GM19193 (cell line): ENCODE data around the gene FOXP1.

ENCODE experiments used
- POLR2A ChIP-seq: IDR thresholded peaks from 4 replicates; pipeline ENCODE4 v1.6.1; 2011; ENCODE audit not compliant: insufficient read depth, insufficient read length; ENCODE audit errors: extremely low read depth

FOXP1 gene

GRCh38 chr3:71152892-71153265 lies 430.6 kb downstream of the FOXP1 start:
- no peak for TF ChIP-seq POLR2A

GRCh38 chr3:71152039-71152891 lies 431.3 kb downstream of the FOXP1 start:
- TF ChIP-seq POLR2A = no peak

- no peak for TF ChIP-seq POLR2A
Observed at GRCh38 chr3:71149959-71150954, 433.3 kb downstream of the FOXP1 start.

DNA sequence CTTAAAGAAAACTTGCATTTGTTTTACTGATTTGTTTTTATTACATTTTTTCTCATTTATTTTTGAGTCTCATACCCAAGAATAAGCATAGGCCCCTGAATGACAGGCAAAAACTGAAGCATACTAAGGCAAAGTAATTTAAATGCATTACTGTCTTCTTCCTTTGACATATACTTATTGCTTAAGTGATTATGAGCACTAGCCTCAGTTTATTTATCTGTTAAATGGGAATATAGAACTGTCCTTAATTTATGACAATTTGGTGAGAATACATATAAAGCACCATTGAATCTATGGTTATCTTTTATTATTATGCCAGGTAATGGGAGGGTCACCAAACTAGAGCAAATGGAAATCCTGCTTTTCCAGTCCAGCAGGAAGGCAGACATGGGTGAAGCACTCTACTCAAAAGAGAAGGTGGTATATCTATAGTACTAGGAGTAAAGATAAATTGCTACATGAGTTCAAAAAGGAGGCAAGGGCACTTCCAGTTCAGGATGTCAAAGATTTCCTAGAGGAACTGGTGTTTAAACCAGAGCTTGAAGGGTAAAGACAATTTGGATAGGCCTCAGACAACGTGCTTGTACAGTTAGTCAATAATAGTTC lies 435.0 kb downstream of the FOXP1 start:
- no peak for TF ChIP-seq POLR2A

DNA sequence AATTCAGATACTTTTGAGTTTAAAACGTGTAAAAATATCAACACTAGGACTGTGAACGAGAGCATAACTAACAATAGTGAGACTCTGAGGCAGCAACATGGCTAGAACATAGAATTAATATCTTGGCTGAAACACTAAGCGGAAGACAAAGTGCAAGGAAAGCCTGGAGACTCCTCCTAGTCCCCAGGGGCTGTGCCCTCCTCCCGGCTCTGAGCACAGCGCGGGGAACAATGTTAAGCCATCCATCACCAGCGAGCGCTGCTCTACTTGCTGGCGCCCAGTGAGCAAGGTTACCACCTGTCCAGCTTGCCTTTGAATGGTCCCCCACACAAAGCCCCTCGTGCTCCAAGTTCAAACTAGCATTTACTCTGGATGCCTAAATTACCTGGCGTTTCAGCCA lies 436.9 kb downstream of the FOXP1 start:
- TF ChIP-seq POLR2A = no peak

GRCh38 chr3:71145954-71146353 lies 437.6 kb downstream of the FOXP1 start:
- TF ChIP-seq POLR2A = no peak

DNA sequence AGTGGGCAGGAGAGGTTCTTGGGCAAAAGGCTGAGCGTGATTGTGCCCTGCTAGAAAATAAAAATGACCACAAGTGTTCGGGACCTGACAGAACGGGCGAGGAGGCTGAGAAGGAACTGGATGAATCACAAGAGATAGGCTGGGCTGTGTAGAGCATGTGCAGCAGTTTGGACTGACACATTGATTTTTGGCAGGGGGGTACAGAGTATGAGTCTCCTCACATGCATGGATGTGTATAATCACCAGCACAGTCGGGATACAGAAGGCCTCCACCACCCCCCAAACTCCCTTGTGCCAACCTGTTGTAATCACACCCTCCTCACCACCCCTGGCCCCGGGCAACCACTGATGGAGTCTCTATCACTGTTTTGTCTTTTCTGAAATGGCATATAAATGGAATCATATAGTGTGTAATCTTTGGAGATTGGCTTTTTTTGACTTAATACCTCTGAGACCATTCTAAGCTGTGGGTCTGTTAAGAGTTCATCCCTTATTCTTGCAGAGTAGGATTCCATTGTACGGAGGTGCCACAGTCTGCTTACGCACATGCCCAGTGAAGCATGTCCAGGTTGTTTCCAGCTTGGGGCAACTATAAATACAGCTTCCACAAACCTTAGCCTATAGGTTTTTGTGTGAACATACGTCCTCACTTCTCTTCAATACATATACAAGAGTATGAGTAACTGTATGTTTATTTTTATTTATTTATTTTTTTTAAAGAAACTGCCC lies 438.8 kb downstream of the FOXP1 start:
- no peak for TF ChIP-seq POLR2A

GRCh38 chr3:71143493-71143892 lies 440.0 kb downstream of the FOXP1 start:
- no peak for TF ChIP-seq POLR2A

GRCh38 chr3:71142441-71143161 lies 440.9 kb downstream of the FOXP1 start:
- no peak for TF ChIP-seq POLR2A

- no peak for TF ChIP-seq POLR2A
Observed at GRCh38 chr3:71140477-71140876, 443.1 kb downstream of the FOXP1 start.

DNA sequence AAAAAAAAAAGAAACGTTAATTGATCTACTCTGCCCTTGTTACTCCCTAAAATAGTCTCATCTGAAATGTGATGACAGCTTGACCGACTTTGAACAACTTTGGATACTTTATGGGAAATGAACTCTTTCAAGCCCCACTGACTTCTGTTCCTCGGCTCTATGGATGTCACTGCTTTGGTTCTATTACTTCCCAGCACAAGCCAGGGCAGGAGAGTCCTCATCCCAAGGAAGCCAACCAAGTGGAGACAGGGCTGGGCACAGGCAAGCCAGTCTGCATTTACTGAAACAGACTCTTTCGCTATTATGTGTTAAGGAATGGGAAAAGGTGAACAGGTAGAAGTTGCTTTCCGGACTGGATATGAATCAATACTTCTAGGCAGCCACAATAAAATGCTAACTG lies 444.0 kb downstream of the FOXP1 start:
- no peak for TF ChIP-seq POLR2A

- TF ChIP-seq POLR2A = no peak
Observed at GRCh38 chr3:71138410-71138809, 445.1 kb downstream of the FOXP1 start.

DNA sequence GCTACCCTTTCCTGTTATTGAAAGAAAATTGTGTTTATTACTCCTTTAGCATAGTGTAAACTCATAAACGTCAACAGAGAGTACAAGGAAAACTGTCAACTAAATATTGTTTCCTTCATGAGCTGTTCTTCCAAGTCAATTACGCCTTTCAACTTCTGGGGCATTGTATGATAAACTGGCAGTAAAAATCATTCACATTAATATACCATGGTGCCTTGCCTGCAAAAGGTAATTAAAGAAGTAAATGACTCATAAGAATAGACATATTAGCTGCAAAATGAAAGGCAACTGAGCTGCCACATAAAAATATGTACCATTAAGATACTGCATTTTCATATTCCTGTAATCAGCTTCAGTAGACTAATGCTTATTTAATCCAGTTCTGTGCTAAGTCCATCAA lies 447.3 kb downstream of the FOXP1 start:
- no peak for TF ChIP-seq POLR2A
